Esophagus mucosa (tissue), 1 donor: Measurements from ENCODE around the gene ZCCHC8. TPM values are rescaled to one million over a fixed set of nuclear protein-coding genes. Genes with fewer than 3 reads are reported as not detected.
A peak's percentile ranks its signal among the peaks of the same experiment; 100 is the strongest.
"Not testable (repeated sequence)": the region's sequence is repeated elsewhere in the genome, so short reads cannot be mapped to it uniquely, and the experiment has no call there.

Source experiments
- ATAC-seq: fragments of 200-7000 bp; cut with Tn5 transposase; one replicate; pipeline ENCODE4 v1.9.1; 2020
- total RNA-seq: library from RNA; stranded (reverse); gene quantifications from one replicate; pipeline ENCODE4 v1.2.4, GENCODE V29; 2023
- donor health status: DM: yes; HTN: yes; CAD: no.

ZCCHC8 gene
- total RNA-seq, 1 donor from 2014 or later = 15.5 TPM

- ATAC-seq = no peak
Observed at GRCh38 chr12:122471324-122472226, 29.2 kb downstream of the ZCCHC8 start.

GRCh38 chr12:122470576-122470975 lies 30.2 kb downstream of the ZCCHC8 start:
- not testable (repeated sequence) for ATAC-seq

GRCh38 chr12:122469856-122470255 lies 30.9 kb downstream of the ZCCHC8 start:
- not testable (repeated sequence) for ATAC-seq

- peak; percentile 84 for ATAC-seq
Observed at GRCh38 chr12:122467983-122468382, 32.7 kb downstream of the ZCCHC8 start.

DNA sequence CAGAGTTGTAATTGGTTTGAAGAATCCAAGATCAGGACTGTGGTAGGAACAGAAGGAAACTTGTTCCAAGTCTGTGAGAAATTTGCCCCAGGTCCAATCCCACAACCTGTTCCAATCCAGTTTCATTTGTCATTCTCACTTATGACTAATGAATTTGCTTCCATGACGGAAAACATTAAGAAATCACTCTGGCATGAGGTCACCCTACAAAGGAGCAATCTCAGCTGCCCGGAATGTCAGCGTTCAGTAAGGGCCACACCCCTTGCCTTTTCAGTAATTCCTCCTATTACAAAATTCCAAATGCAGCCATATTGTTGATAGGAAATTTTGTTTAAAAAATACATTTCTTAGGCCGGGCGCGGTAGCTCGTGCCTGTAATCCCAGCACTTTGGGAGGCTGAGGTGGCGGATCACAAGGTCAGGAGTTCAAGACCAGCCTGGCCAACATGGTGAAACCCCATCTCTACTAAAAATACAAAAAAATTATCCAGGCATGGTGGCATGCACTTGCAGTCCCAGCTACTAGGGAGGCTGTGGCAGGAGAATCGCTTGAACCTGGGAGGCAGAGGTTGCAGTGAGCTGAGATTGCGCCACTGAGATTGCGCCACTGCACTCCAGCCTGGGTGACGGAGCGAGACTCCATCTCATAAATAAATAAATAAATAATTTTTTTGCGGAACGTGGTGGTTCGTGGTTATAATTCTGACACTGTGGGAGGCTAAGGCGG lies 36.3 kb downstream of the ZCCHC8 start:
- ATAC-seq = peak; percentile 91

- ATAC-seq = no peak
Observed at GRCh38 chr12:122460641-122461040, 40.1 kb downstream of the ZCCHC8 start.

- no peak for ATAC-seq
Observed at GRCh38 chr12:122460061-122460460, 40.7 kb downstream of the ZCCHC8 start.

DNA sequence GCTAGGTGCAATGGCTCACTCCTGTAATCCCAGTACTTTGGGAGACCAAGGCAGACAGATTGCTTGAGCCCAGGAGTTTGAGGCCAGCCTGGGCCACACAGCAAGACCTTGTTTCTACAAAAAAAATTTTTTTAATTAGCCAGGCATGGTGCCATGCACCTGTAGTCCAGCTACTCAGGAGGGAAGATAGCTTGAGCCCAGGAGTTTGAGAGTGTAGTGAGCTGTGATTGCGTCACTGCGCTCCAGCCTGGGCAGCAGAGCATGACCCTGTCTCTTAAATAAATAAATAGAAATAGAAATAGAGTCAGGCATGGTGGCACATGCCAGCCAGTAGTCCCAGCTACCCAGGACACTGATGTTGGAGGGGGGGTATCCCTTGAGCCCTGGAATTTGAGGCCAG lies 41.5 kb downstream of the ZCCHC8 start:
- no peak for ATAC-seq

DNA sequence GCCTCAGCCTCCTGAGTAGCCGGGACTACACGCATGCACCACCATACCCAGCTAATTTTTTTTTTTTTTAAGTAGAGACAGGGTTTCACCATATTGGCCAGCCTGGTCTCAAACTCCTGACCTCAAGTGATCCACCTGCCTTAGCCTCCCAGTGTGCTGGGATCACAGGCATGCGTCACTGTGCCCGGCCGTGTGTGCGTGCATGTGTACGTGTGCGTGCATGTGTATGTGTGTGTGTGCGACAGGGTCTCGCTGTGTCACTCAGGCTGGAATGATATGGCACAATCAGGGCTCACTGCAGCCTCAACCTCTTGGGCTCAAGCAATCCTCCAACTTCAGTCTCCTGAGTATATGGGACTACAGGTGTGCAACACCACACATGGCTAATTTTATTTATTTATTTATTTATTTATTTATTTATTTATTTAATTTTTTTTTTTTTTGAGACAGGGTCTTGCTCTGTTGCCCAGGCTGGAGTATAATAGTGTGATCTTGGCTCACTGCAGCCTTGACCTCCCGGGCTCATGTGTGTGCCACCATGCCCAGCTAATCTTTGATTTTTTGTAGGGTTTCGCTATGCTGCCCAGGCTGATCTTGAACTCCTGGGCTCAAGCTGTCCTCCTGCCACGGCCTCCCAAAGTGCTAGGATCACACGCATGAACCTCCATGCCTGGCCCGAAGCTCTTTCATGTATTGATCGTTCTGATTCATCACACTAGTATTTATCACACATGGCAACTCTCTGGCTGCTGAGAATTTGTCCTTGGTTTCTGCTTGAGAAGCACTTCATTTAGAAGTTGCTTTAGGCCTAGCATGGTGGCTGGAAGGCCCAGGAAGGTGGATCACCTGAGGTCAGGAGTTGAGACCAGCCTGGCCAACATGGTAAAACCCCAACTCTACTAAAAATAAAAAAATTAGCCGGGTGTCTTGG lies 42.4 kb downstream of the ZCCHC8 start:
- ATAC-seq = no peak

- ATAC-seq = no peak
Observed at GRCh38 chr12:122457627-122458026, 43.1 kb downstream of the ZCCHC8 start.

DNA sequence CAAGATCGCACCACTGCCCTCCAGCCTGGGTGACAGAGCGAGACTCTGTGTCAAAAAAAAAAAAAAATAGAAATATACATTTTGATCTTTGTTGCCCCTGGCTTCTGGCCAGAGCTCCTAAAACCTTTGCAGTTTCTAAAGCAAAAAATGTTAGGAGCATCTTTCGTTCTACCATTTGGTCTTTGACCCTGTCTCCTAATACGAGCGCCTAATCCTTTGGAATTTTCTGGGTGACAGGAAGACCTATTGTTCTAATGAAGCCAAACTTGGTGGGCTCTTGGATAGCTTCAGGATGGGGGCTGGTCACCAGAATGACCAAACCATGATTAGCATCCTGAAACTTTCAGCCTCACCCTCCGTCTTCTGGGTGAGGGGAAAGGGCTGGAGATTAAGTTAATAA lies 46.0 kb downstream of the ZCCHC8 start:
- ATAC-seq = no peak

GRCh38 chr12:122454250-122454721 lies 46.4 kb downstream of the ZCCHC8 start:
- ATAC-seq = no peak

GRCh38 chr12:122452701-122453285 lies 47.9 kb downstream of the ZCCHC8 start:
- no peak for ATAC-seq

DNA sequence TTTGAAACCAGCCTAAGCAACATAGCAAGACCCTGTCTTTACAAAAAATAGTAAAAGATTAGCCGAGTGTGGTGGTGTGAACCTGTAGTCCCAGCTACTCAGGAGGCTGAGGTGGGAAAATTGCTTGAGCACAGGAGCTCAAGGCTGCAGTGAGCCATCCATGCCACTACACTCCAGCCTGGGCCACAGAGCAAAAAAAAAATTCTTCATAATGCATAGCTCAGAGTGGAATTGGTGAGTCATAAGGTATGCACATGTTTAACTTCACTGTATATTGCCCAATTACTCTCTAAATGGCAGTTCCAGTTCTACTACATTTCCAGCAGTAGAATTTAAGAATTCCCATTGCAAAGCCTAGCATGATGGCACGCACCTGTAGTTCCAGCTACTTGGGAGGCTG lies 51.4 kb downstream of the ZCCHC8 start:
- peak; percentile 96 for ATAC-seq

DNA sequence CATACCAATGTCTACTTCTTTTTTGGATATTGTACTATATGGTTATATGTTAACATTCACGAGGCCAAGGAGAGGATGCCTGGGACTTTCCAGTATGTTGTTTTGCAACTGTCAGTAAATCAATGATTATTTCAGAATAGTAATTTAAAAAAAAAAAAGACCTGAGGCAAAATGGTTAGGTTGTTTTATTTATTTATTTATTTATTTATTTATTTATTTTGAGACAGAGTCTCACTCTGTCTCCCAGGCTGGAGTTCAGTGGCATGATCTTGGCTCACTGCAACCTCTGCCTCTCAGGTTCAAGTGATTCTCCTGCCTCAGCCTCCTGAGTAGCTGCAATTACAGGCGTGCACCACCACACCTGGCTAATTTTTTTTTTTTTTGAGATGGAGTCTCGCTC lies 52.9 kb downstream of the ZCCHC8 start:
- ATAC-seq = not testable (repeated sequence)

DNA sequence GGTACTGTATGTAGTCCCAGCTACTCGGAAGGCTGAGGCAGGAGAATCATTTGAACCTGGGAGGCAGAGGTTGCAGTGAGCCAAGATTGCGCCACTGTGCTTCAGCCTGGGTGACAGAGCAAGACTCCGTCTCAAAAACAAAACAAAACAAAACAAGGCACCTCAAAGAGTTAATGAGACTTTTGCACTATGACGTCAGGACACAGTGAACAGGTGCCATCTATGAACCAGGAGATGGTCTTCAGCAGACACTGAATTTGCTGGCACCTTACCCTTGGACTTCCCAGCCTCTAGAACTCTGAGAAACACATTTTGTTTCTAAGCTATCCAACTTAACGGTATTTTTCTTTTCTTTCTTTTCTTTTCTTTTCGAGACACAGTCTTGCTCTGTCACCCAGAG lies 54.3 kb downstream of the ZCCHC8 start:
- not testable (repeated sequence) for ATAC-seq

- not testable (repeated sequence) for ATAC-seq
Observed at GRCh38 chr12:122444071-122444470, 56.7 kb downstream of the ZCCHC8 start.

DNA sequence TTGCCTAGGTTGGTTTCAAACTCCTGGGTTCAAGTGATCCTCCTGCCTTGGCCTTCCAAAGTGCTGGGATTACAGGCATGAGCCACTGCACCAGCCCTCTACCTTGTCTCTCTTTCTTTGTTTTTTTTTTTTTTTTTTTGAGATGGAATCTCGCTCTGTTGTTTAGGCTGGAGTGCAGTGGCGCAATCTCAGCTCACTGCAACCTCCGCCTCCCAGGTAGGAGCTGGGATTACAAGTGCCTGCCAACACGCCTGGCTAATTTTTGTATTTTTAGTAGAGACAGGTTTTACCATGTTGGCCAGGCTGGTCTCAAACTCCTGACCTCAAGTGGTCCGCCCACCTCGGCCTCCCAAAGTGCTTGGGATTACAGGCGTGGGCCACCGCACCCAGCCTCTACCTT lies 61.9 kb downstream of the ZCCHC8 start:
- peak; percentile 48 for ATAC-seq

- peak; percentile 87 for ATAC-seq
Observed at GRCh38 chr12:122437656-122438121, 63.0 kb downstream of the ZCCHC8 start.

DNA sequence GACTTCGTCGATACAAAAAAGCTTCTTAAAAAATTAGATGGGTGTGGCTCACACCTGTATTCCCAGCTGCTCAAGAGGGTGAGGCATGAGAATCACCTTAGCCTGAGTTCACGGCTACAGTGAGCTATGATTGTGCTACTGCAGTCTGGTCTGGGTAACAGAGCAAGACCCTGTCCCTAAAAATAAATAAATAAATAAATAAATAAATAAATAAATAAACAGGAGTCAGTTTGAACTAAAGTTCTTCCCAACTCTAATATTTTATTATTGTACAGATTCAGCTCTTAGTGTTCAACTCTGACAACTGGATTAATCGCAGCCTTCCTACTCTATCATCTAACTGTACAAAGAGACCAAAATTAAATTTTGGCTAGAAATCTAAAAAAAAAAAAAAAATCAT lies 65.5 kb downstream of the ZCCHC8 start:
- peak; percentile 65 for ATAC-seq

- not testable (repeated sequence) for ATAC-seq
Observed at GRCh38 chr12:122429043-122429442, 71.7 kb downstream of the ZCCHC8 start.

- no peak for ATAC-seq
Observed at GRCh38 chr12:122427403-122427802, 73.3 kb downstream of the ZCCHC8 start.
